ENCODE measurements around the gene CDC42BPG.

CDC42BPG gene

GRCh38 chr11:64787526-64788320 lies 56.7 kb downstream of the CDC42BPG start:
- no peak for DNase-seq

DNA sequence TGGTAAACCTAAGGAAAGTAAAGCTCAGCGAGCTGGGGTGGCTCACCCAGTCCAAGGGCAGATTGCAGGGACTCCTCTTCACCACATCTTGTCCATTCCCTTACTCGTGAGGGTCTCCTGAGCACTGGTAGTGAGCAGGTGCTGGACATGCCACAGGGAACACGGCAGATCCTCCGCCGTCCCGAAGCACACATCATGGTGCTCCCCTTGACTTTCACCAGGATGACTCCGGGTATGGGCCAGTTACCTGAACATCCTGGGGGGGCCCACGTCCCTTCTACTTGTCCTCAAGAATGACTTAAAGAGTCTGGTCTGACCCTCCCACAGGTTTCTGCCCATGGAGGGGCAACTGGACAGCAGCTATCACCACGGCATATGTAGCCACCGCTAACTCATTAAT lies 58.1 kb downstream of the CDC42BPG start:
- DNase-seq: no peak

GRCh38 chr11:64784813-64785581 lies 59.5 kb downstream of the CDC42BPG start:
- no peak for DNase-seq

GRCh38 chr11:64778473-64779298 lies 65.8 kb downstream of the CDC42BPG start, which contains the start of gene SF1:
Gene SF1 (minus strand): TSS chr11:64778542. CDS start chr11:64778392, 150 bp downstream.
- peak; percentile 100 for DNase-seq

- DNase-seq: no peak
These were observed 66.3 kb downstream of the CDC42BPG start for GRCh38 chr11:64778223-64778472.

DNA sequence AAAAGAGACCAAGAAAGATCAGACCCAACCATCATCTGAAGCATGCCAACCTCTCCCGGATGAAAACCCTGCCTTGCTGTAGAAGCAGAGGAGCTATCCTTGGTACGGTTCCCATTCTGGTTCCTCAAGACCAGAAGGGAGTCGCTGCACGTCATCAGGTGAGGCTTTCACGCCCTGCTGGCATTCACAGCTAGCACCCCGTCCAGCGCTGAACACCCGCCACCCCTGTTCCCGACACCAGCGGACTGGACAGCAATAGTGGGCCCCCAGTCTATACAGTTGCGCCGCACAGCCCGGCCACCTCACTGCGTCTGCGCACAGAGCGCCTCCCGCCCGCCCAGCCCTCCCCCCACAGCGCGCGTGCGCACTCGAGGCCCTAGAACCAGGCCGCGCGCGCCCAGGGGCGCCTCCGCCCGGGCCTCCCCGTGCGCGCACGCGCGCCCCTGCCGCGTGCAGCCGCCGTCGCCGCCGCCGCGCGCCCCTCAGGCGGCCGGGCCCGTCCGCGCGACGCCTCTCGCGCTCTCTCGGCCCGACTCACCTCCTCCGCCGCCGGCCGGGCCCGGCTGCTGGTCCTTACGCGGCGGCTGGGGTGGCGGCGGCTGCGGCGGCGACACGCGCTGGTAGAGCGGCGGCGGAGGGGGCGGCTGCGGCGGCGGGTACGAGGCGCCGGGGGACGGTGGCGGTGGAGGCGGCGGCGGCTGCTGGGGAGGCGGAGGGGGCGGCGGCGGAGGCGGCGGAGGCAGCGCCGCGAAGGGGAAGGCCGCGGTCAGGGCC lies 66.8 kb downstream of the CDC42BPG start:
- DNase-seq: peak; percentile 82

DNA sequence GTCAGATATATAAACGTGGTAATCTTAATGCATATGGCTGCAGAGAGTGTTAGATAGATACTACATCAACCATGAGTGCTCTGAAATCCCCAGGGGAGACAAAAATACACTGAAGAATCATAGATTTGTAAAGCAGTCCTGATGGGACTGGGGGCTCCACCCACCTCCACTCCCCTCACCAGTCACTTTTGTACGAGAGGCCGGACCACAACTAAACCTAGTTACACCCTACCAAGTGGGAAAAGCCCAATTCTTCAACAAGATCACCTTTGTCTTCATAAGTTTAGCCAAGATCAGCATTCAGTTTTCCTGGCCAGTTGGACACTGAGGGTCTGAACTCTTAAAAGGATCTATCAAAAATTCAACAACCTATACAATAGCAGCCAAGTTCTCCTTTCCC lies 67.6 kb downstream of the CDC42BPG start:
- no peak for DNase-seq

GRCh38 chr11:64776425-64776824 lies 68.0 kb downstream of the CDC42BPG start:
- DNase-seq: no peak

GRCh38 chr11:64774144-64774543 lies 70.3 kb downstream of the CDC42BPG start:
- no peak for DNase-seq
